HG02642 (cell line): ENCODE measurements around the gene PLXNA2.

Source experiments
- ATAC-seq: cut with Tn5 transposase; IDR thresholded peaks from one replicate; pipeline ENCODE4 v1.9.1; 2021; ENCODE audit warnings: mild to moderate bottlenecking; ENCODE audit not compliant: unreplicated experiment, poor library complexity

The PLXNA2 gene

GRCh38 chr1:208268541-208269337 is 24.6 kb upstream of the PLXNA2 start:
- ATAC-seq = no peak

GRCh38 chr1:208265525-208265924 is 21.3 kb upstream of the PLXNA2 start:
- no peak for ATAC-seq

- ATAC-seq = no peak
Observed at GRCh38 chr1:208265122-208265469, 20.9 kb upstream of the PLXNA2 start.

- no peak for ATAC-seq
Observed at GRCh38 chr1:208264469-208265121, 20.4 kb upstream of the PLXNA2 start.

GRCh38 chr1:208261874-208262273 is 17.7 kb upstream of the PLXNA2 start:
- no peak for ATAC-seq

- no peak for ATAC-seq
Observed at GRCh38 chr1:208258277-208258676, 14.1 kb upstream of the PLXNA2 start.

GRCh38 chr1:208257351-208257750 is 13.2 kb upstream of the PLXNA2 start:
- ATAC-seq = no peak

- no peak for ATAC-seq
Observed at GRCh38 chr1:208256556-208256955, 12.4 kb upstream of the PLXNA2 start.

- no peak for ATAC-seq
Observed at GRCh38 chr1:208256091-208256490, 11.9 kb upstream of the PLXNA2 start.

GRCh38 chr1:208254862-208255261 is 10.7 kb upstream of the PLXNA2 start:
- ATAC-seq = no peak

GRCh38 chr1:208254376-208254775 is 10.2 kb upstream of the PLXNA2 start:
- no peak for ATAC-seq

- no peak for ATAC-seq
Observed at GRCh38 chr1:208252836-208253576, 8.8 kb upstream of the PLXNA2 start.

GRCh38 chr1:208251911-208252835 is 8.0 kb upstream of the PLXNA2 start:
- no peak for ATAC-seq

GRCh38 chr1:208251015-208251414 is 6.8 kb upstream of the PLXNA2 start:
- no peak for ATAC-seq

GRCh38 chr1:208250613-208251012 is 6.4 kb upstream of the PLXNA2 start:
- ATAC-seq = no peak

GRCh38 chr1:208248991-208249696 is 5.0 kb upstream of the PLXNA2 start:
- ATAC-seq = no peak

- ATAC-seq = no peak
Observed at GRCh38 chr1:208248307-208248801, 4.2 kb upstream of the PLXNA2 start.

- no peak for ATAC-seq
Observed at GRCh38 chr1:208247696-208248095, 3.5 kb upstream of the PLXNA2 start.

- ATAC-seq = peak; percentile 72
Observed at GRCh38 chr1:208245185-208245705, 1.1 kb upstream of the PLXNA2 start.
